Measurements from ENCODE around the gene HMMR.
A peak's percentile ranks its signal among the peaks of the same experiment; 100 is the strongest.

Gene HMMR

DNA sequence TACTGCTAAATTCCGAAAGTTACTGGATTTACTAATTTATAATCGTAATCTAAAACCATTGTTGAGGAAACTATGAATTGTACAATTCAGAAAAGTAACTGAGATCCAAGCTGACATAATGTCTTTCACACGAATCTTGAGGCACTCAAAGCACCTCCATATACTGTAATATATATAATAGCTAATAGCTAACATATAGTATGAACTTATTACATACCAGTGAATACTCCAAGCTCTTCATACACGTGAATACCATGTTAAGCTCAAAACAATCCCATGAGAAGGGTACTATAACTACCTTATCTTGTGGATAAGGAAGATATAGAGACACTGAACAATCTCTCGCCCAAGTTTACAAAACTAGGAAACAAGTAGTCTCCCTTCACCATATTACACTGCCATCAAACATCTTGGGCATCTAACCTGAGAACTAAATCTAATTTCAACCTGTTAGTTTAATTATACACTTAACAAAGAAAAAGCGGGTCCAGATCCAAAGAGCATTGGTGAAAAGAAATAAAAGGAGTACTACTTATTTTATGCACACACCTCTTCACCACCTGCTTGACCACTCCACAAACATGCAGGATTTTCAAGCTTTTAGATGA is 1.6 kb upstream of the HMMR start:
- DNase-seq: no peak

DNA sequence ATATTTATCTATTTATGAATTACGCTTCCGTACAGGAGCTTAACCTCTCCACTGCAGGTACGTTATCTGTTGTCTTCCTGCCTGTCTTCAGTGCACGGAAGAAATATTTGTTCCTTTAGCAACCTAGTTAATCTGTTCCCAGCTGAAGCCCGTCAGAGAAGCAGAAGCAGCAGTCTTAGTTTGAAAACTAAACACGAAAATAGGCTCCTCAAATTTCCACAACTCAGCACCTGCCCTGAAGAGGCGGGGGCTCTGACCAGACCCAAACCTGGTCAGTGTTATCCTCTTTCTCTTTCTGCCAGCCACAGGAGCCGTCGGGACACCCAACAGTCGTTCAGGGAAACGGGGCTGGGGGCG is 992 bp upstream of the HMMR start:
- no peak for DNase-seq

DNA sequence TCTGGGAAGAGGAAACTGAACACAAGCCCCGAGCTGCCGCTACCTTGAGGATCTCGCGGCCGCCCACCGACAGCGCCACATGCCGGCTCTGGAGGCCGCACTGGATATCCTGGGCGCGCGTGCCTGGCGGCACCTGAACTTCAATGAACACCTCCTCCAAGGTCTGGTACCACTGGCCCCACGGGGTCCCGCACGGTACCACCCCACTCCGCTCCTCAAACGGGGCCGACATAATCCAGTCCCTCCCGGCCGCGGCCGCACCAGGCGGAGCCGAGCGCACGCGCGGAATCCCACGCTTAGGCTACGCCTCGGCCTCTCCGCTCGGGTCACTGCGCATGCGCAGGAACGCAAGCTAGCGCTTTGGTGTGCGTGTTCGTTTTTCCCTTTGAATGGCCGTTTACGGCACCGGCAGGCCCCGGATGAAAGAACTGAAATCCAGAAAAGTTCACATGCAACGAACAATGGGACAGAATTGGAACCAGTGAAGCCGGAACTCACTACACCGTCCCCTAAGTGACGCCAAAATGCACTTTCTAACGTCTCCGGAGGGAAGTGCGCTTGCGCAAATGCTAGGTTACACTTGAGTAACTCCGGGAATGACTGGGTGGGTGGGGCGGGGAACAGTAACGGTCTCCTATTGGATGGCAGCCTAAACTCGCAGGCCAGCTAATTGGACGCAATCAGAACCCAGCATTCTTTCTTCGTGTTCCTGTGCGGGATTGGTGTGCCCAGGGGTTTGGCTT is 442 bp upstream of the HMMR start, which contains the start of gene NUDCD2:
TSS of gene NUDCD2 (minus strand) at position 284 of the 743 bp plus-strand sequence. CDS start at position 232, 52 bp downstream.
- peak; percentile 98 for DNase-seq

DNA sequence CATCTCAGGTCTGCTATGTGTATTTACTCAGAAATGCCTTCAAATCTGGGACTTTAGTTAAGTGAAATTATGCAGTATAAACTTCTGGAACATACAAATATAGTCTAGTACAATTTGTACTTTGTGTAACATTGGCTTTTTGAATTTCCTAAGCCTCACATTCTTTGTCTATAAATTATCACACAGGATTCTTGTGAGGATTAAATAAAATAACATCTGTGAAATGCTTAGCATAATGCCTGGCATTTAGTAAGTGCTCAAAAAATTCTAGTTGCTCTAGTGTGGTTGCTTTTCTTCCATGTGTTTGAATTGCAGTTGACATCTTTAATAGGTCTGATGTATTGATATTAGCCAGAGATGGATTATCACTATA is 2.6 kb downstream of the HMMR start:
- DNase-seq: no peak

DNA sequence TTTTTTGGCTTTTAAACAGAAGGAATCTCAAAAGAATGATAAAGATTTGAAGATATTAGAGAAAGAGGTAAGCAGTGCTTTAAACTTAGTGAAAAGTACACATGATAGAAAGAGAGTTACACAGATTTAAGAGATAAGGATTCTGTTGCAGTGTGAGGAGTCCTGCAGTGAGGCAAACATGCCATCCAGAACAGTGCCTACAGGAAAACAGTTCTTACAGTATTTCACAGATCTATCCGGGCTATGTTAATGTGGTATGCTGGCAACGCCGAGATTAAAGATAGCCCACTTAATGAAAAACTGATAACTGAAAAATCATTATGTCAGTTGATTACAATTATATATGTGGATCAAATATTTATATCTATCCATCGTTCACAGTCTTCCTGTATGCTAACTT is 7.2 kb downstream of the HMMR start:
- DNase-seq: no peak

DNA sequence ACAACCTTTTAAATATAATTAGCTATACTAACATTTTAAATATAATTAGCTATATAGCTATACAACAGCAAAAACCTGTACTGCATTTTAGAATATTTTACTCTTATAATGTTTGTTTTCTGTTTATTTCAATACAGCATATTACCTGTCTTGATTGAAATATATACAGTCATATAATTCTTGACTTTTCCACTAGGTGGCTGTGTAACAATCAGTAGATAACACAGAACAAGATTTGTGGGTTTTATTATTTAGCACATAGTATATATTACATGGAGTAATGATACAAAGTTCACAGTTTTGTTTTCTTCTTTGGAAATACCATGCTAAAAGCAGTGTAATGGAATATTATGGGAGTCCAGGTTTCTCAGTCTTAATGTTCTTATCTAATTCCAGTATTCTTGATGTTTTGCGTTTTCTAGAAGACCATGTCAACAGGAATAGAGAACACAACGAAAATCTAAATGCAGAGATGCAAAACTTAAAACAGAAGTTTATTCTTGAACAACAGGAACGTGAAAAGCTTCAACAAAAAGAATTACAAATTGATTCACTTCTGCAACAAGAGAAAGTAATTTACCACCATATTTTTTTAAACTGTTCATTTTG is 13.3 kb downstream of the HMMR start:
- DNase-seq: no peak

DNA sequence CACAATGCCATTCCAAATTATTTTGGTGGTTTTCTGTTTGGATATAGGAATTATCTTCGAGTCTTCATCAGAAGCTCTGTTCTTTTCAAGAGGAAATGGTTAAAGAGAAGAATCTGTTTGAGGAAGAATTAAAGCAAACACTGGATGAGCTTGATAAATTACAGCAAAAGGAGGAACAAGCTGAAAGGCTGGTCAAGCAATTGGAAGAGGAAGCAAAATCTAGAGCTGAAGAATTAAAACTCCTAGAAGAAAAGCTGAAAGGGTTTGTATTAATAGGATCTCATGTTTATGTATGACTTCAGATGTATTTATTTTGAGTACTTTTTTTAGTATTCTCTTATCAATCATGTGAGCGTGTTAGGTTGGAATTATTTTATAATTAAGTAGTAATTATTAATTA is 15.0 kb downstream of the HMMR start:
- peak; percentile 39 to 62 for DNase-seq

DNA sequence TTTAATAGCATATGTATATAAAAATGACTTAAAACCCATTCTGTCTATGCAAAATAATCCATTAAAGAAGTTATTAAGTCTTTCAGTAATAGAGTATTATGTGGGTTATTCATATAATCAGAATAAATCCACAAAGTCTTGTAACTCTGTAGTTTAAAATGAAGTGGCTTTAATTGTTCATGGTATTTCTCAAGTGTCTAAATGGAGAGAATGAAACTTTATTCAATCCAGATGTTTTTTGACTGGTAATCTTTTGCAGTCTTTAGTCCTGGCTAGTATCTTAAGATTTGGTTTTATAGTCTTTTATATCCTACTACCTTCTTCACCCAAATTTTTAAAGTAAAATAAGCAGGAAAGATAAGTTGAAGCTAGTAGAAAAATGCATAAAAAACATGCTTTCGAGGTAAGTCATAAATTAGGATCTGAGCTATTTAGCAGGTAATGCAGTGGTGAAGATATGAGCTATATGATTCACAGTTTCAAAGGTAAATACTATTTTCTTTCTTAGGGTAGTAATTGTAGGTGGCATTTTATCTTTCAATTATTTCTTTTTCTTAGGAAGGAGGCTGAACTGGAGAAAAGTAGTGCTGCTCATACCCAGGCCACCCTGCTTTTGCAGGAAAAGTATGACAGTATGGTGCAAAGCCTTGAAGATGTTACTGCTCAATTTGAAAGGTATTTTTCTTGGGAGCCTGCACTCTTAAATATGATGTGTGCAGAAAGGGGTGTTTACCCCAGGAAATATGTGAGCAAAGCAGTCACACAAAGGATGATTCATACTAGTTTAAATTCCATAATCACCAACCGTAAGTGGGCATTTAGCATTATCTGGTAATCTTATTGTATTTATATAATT is 17.9 kb downstream of the HMMR start:
- DNase-seq: no peak

DNA sequence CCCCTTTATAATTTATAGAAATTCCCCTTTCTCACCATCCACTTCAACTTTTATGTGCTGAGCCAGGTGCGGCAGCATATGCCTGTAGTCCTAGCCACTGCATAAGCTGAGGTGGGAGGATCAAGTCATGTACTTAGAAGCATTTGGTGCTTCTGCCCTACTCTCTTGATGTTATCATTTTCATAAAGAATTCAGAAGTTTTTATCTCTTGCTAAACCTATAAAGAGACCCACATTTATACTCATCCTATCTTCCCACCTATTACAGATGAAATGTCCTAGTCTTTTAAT is 18.5 kb downstream of the HMMR start:
- no peak for DNase-seq

DNA sequence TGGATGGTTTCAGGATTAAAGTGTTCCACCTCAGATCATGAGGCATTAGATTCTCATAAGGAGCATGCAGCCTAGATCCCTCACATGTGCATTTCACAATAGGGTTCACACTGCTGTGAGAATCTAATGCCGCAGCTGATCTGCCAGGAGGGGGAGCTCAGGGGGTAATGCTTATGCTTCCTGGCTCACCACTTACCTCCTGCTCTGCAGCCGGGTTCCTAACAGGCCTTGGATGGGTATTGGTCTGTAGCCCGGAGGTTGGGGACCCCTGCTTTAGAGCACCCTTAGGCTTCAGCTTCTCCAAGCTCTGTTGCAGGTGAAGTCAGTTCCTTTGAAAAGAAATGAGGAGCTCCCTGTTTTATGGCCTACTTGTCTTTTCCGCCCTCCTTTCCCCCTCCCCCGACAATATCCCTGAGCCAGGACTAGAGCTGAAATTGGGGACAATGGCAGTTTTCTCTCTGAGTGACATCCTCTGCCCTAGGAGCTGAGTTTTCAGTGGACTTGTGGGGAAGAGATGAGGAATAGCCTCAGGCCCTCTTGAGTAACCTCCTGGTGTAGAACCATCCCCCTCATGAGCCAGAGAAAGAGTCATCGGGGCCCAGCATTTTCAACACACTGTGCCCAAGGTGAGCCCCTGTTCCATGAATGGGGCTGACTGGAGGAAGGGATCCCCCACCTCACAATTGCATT is 28.8 kb downstream of the HMMR start:
- DNase-seq: peak in 1 of 2 donors; percentile 24

DNA sequence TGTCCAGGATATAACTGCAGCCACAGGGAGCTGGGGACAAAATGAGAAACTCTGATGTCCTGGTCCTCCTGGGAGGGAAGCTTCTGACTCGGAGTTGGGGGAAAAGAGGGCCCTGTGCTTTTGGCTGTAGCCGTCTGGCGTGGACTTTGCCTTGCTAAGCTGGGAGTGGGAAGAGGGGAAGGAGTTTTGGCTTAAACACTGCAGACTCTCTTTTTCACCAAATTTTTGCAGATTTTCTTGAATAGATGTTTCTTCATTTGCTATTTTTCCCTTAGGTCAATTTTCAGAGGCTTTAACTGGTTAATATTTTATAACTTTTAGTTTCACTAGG is 29.3 kb downstream of the HMMR start:
- DNase-seq: no peak

DNA sequence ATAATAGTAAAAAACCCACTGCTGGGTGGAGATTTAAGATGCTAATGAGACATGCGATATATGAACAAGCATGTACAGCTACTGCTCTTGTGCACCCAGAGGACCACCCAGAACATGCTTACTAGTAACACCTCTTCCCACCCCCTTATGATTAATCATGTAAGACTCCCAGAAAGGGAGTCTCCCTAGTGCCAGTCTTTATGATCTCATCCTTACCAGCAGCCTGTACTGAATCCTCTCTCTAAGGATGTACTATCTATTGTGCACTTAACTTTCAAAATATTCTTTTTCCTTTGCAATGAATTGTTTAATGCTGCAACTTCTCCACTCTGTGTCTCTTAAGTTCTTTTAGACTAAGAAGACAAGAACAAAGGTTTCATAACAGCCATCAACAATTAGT is 35.9 kb downstream of the HMMR start:
- no peak for DNase-seq

DNA sequence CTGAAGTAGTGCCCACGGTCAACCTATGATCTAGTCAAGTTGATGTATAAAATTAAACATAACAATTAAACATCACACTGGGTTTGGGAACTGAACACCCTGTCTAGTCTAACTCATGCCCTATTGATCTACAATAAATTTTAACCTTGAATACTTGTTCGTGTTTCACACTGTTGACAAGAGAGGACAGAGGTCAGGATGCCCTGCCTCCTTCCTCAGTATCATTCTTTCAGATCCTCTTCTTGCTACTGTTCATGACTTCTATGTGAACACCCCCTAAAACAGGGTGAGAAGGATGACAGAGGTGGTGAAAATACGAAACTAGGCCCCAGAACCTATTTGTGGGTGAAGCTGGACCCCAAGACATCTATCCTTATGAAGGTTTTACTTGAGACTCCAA is 36.9 kb downstream of the HMMR start:
- no peak for DNase-seq

DNA sequence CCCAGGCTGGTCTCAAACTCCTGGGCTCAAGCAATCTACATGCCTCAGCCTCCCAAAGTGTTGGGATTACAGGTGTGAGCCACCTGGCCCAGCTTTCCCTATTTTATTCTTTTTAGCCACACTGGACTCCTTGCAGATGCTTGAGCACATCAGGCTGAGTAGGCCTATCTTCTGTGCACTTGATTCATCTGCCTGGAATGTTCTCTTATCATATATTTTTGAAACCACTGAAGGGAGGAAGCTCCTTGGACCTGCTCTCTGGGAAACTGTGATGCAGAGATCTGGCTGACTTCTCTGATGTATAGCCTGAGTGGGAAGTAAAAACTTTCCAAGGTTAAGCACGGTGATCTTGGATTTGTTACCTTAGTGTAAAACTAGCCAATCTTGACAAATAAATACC is 38.5 kb downstream of the HMMR start:
- no peak for DNase-seq

DNA sequence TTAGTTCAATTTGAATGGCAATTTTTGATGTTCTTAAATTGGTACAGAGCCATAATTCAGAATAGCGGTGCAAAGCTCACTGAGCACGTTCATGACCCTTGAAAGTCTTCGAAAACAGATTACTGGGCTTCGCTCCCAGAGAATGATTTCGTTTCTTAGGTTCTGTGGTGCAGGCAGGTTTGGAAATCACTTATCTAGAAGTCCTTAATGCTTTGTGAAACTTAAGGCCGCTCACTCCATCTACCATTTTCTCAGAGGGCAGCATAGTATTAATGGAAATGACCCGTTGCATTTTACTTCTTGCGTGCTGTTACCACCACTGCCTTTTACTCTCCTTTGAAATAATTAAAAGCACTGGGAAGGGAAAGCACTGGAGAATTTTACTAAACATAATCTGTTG is 42.1 kb downstream of the HMMR start:
- no peak for DNase-seq

DNA sequence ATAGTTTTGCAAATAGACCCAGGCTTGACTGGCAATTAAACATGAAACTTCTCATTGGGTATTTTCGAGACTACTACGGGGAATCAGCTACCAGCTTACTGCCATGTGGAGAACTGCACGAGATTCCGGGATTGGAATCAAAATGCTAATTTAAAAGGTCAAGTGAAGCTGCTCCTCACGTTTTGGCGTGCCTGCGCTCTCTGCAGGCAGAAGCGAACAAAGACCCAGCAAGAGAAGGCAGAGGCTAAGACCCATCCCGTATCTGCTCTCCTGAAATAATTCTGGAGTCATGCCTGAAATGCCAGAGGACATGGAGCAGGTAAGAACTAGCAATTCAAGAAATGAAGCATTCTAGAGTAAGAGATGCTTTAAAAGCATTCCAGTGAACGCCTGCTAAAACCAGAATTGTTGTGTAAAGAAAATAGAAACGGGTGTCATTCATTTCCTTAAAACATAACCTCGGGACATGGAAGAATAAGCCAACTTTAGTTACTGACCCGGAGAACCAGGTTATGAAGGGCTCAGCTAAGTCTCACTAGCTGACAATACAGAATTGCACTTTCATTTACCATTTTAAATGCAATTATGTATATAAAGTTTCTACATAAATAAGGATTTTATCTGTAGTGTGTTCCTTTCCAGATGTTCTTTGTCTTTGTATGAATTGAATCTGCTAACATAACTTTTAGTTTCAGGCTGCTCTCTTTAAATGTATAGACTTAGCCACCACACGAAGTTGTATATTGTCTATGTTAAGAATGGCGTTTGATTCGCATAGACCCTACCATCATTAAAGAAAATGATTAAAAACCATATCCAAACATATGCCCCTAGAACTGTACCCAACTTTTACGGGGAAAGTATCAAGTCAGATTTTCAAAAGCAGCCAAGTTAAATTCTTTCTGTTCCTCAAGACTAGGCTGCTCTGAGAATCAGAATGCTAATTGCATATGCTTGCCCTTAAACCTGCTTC is 43.0 kb downstream of the HMMR start:
- peak; percentile 81 to 85 for DNase-seq

DNA sequence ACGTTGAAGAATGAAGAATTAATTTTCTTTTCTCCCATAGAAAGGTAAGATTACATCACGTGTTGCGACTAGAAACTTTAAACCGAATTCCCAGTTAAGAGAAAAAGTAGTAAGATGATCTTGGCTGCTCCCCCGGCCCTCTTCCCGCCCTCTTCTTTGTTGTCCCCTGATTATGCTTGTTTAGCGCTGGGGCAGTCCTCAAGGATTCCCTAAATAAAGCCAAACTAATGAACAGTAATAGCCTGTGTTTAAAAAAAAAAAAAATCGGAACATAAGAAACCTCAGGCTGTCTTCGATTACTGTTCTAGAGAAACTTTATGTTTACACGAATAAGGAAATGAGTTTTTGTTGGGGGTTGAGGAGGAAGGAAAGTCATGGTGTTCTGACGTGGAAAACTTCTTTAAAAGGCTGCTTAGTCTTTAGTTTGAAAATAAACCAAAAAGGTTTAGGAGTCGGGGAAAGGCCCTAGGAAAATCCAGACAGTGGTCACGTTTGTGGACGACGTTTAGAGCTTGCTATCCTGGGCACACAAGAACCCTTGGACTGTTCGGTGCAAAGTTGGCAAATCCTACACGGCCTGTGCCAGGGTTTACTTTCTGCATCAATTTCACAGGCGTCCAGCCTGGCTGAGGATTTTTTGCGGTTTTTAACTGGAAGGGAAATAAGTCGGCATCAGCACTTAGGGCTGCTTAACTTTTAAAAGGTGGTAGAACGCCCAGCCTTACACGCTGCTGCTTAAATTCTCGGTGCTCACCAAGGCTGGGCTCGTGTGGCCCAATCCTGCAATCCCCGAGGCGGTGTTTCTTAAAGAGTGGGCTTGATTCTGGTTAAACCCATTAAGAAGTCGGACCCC is 43.9 kb downstream of the HMMR start:
- DNase-seq: peak; percentile 56 to 67

DNA sequence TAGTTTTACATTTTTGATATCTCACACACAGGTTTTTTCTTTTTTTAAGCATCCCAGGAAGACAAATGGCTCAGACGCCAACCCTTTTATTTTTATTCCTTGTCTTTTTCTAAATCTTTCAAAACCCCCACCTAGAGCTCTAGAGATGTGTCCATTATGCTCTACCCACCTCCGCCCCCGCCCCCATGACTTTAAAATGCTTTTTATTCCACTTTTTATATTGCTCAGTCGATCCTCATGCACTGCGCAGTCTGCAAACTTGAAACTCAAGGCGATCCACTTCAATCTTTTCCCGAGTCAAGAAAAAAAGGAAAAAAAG is 44.6 kb downstream of the HMMR start:
- DNase-seq: no peak

DNA sequence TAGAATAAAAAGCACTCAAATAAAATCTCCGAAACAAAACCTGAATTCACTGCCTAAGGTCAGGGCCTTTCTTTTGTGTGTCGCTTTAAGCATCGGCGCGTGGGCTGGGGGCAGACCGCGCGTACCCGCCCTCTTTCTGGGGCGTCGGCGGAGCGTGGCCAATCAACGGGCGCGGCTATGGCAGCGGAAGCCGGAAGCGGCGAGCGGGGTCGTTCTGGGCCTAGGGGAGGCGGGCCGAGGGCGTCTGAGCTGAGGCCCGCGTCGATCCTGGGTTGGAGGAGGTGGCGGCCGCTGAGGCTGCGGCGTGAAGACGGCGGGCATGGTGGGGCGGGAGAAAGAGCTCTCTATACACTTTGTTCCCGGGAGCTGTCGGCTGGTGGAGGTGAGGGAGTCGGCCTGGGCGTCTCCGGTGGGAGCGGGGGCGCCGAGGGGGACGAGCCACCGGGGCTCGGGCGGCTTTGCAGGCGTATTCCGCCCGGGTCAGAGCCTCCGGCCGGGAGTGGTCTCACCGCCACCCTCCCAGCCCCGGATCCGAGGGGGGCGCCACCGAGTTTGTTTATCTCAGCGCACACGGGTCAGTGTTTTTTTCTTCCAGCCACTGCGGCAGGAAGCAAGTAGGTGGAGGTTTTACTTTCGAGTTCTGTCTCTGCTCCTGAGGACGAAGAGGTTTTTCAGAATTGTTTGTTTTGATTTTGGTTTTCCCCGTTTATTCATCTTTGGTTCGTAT is 45.1 kb downstream of the HMMR start, which contains the start of gene MAT2B:
TSS of gene MAT2B (plus strand) at position 252 of the 727 bp plus-strand sequence. CDS start at position 320, 68 bp downstream.
- DNase-seq: peak; percentile 97 to 98

DNA sequence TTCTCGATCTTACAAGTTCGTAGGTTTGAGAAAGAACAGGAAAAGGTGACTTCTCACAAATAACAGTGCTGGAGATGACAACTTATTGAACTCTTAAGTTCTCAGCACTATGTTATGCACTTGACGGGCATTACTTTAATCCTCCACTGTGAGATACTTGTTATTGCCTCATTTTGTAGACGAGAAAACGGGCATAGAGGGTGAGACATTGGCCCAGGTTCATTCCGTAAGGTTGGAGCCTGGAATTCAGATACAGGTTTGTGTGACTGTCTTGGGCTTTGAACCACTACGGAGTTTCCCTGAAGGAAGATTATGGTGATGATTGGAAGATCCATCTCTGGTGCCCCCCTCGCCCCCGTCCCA is 45.6 kb downstream of the HMMR start:
- no peak for DNase-seq
